ENCODE results near the gene PLAGL2.

The PLAGL2 gene

DNA sequence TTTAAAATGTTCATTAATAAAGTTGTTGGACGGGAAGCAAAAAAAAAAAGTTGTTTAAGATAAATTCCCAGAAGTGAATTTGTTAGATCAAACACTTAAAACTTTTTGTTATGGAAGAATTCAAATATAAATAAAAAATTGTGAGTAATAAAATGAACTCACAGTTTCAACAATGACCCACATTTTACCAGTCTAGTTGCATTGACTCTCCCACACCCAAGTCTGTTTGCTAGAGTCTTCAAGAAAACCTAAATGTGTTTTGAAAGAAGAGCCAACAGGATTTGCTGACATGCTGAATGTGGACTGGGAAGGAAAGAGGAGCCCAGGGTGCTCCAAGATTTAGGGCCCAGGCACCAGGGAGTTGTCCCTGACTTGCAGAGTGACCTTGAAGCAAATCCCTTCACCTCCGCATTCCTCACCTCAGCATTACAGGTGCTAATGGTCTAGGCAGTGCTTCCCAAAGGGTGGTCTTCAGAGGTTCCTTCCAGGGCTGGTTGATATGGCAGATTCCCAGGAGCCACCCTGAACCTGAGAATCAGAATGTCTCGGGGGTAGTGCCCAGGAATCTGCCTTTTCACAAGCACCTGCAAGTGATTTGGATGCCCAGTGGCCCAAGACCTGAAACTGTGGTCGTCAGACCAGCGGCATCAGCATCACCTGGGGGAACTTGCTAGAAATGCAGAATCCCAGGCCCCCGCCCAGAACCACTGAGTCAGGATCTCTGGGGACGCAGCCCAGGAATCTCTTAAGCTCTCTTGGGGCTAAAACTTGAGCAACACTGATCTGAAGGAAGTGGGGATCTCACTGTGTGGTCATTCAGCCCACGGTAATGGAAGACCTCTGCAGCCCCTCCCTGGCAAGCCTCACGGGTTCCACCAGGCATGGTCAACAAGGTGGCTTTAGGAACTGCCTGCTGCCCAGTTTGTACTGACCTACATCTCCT is 31.2 kb upstream of the PLAGL2 start:
- Histone ChIP-seq H3K27ac (ENCODE audit: low read length) (no peak overlapping the region), H3K4me3 (ENCODE audit: low read length) (no peak overlapping the region), H3K27me3 (replicated peaks; ENCODE audit: insufficient read depth, low read length) (no peaks in the 10 kb centered on the region), H3K36me3 (replicated peaks; ENCODE audit: insufficient read depth, low read length) (no peaks in the 10 kb centered on the region), H2AFZ (ENCODE audit: low read length) (no peak overlapping the region), H3K4me1 (ENCODE audit: low read length) (no peaks in the 10 kb centered on the region), H3K79me2 (ENCODE audit: low read length) (no peaks in the 10 kb centered on the region), H3K9me2 (replicated peaks; ENCODE audit: insufficient read depth, low read length) (no peaks in the 10 kb centered on the region), H3K9me3 (replicated peaks; ENCODE audit: insufficient read depth, low read length) (no peaks in the 10 kb centered on the region), H3K9ac (ENCODE audit: low read length) (no peak overlapping the region), H4K20me1 (ENCODE audit: insufficient read depth, low read length) (no peaks in the 10 kb centered on the region), H3K4me2 (ENCODE audit: low read depth, low read length) (no peak overlapping the region), H3F3A (ENCODE audit: insufficient read depth, low read length) (no peaks in the 10 kb centered on the region)
- no peak for TF ChIP-seq EZH2 (optimal IDR thresholded peaks at IDR 0.05; ENCODE audit: low read depth, low read length)
- TF ChIP-seq, protein P1, sequence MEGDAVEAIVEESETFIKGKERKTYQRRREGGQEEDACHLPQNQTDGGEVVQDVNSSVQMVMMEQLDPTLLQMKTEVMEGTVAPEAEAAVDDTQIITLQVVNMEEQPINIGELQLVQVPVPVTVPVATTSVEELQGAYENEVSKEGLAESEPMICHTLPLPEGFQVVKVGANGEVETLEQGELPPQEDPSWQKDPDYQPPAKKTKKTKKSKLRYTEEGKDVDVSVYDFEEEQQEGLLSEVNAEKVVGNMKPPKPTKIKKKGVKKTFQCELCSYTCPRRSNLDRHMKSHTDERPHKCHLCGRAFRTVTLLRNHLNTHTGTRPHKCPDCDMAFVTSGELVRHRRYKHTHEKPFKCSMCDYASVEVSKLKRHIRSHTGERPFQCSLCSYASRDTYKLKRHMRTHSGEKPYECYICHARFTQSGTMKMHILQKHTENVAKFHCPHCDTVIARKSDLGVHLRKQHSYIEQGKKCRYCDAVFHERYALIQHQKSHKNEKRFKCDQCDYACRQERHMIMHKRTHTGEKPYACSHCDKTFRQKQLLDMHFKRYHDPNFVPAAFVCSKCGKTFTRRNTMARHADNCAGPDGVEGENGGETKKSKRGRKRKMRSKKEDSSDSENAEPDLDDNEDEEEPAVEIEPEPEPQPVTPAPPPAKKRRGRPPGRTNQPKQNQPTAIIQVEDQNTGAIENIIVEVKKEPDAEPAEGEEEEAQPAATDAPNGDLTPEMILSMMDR (IDR thresholded peaks at IDR 0.05; ENCODE audit: low read length), result no peak
- no peak for TF ChIP-seq EZH2phosphoT487 (IDR thresholded peaks at IDR 0.05; ENCODE audit: low read length)
- no peak for DNase-seq

DNA sequence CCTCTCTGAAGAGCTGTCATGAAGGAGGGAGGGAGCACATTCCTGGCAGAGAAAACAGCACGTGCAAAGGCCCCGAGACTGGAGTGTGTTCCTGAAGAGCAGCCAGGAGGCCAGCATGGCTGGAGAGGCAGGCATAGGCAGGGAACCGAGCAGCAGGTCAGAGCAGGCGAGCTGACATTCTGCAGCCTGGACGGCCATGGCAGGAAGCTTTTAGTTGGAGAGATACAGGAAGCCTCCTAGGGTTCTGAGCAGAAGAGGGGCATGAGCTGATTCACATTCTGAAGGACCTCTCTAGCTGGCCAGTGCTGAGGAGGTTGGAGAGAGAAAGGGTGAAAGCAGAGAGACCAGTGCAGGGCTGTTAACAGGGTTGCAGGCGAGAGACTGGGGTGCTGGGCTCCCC is 29.9 kb upstream of the PLAGL2 start:
- Histone ChIP-seq H4K20me1 (ENCODE audit: insufficient read depth, low read length) (no peaks in the 10 kb centered on the region), H3F3A (ENCODE audit: insufficient read depth, low read length) (peaks cover 2% of the 10 kb centered on the region; the same call in 1 of the 2 replicates), H3K9ac (ENCODE audit: low read length) (no peak overlapping the region), H3K4me3 (ENCODE audit: low read length) (no peak overlapping the region), H3K9me3 (replicated peaks; ENCODE audit: insufficient read depth, low read length) (no peaks in the 10 kb centered on the region), H3K4me1 (ENCODE audit: low read length) (peaks cover 3% of the 10 kb centered on the region), H3K4me2 (ENCODE audit: low read depth, low read length) (no peak overlapping the region), H3K36me3 (replicated peaks; ENCODE audit: insufficient read depth, low read length) (no peaks in the 10 kb centered on the region), H3K27ac (ENCODE audit: low read length) (no peak overlapping the region), H3K27me3 (replicated peaks; ENCODE audit: insufficient read depth, low read length) (no peaks in the 10 kb centered on the region), H2AFZ (ENCODE audit: low read length) (no peak overlapping the region), H3K79me2 (ENCODE audit: low read length) (no peaks in the 10 kb centered on the region), H3K9me2 (replicated peaks; ENCODE audit: insufficient read depth, low read length) (no peaks in the 10 kb centered on the region)
- TF ChIP-seq, protein P1 (IDR thresholded peaks at IDR 0.05; ENCODE audit: low read length), result no peak
- no peak for DNase-seq

DNA sequence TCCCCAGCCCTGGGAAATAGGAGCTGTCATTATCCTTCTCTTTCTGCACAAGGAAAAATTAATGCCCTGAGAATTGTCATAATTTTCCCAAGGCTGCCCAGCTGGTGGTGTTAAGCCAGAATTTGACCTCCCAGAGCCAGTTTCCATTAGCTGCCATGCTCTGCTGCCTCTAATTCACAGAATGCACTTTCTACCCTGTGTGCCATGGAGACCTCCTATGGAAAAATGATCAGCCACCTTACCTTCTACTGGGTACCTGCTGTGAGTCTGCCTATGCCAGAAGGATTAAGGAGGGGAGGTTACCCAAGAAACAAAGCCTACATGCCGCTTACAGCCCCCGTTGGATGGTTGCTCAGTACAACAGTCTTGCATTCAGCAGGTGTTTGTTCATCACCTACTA is 29.3 kb upstream of the PLAGL2 start:
- Histone ChIP-seq H3F3A (ENCODE audit: insufficient read depth, low read length) (peaks cover 8% of the 10 kb centered on the region; the same call in 1 of the 2 replicates), H3K9me2 (replicated peaks; ENCODE audit: insufficient read depth, low read length) (no peaks in the 10 kb centered on the region), H3K4me1 (ENCODE audit: low read length) (peaks cover 9% of the 10 kb centered on the region), H4K20me1 (ENCODE audit: insufficient read depth, low read length) (no peaks in the 10 kb centered on the region), H3K9me3 (replicated peaks; ENCODE audit: insufficient read depth, low read length) (no peaks in the 10 kb centered on the region), H3K4me2 (ENCODE audit: low read depth, low read length) (no peak overlapping the region), H2AFZ (ENCODE audit: low read length) (no peak overlapping the region), H3K79me2 (ENCODE audit: low read length) (no peaks in the 10 kb centered on the region), H3K36me3 (replicated peaks; ENCODE audit: insufficient read depth, low read length) (no peaks in the 10 kb centered on the region), H3K4me3 (ENCODE audit: low read length) (no peak overlapping the region), H3K27ac (ENCODE audit: low read length) (no peak overlapping the region), H3K27me3 (replicated peaks; ENCODE audit: insufficient read depth, low read length) (no peaks in the 10 kb centered on the region), H3K9ac (ENCODE audit: low read length) (no peak overlapping the region)
- no peak for DNase-seq
- no peak for TF ChIP-seq EZH2phosphoT487 (IDR thresholded peaks at IDR 0.05; ENCODE audit: low read length)
- TF ChIP-seq, protein P1 (IDR thresholded peaks at IDR 0.05; ENCODE audit: low read length), result no peak
- no peak for TF ChIP-seq EZH2 (optimal IDR thresholded peaks at IDR 0.05; ENCODE audit: low read depth, low read length)
